ENCODE results near the gene OBSCN.

The OBSCN gene

GRCh38 chr1:228343191-228343661 lies 135.4 kb downstream of the OBSCN start:
- DNase-seq, result no peak

GRCh38 chr1:228344631-228345072 lies 136.8 kb downstream of the OBSCN start:
- no peak for DNase-seq

- DNase-seq, result no peak
These were observed 137.5 kb downstream of the OBSCN start for GRCh38 chr1:228345201-228345930.

GRCh38 chr1:228346731-228347130 lies 138.9 kb downstream of the OBSCN start:
- DNase-seq, result no peak

GRCh38 chr1:228347181-228347580 lies 139.3 kb downstream of the OBSCN start:
- no peak for DNase-seq

GRCh38 chr1:228348708-228349467 lies 141.0 kb downstream of the OBSCN start:
- no peak for DNase-seq

GRCh38 chr1:228349701-228350171 lies 141.9 kb downstream of the OBSCN start:
- DNase-seq, result no peak

GRCh38 chr1:228350179-228350742 lies 142.4 kb downstream of the OBSCN start:
- DNase-seq, result no peak

- no peak for DNase-seq
These were observed 143.3 kb downstream of the OBSCN start for GRCh38 chr1:228350831-228351781.

GRCh38 chr1:228351850-228352249 lies 144.0 kb downstream of the OBSCN start:
- DNase-seq, result no peak

GRCh38 chr1:228352677-228353481 lies 145.0 kb downstream of the OBSCN start:
- no peak for DNase-seq

GRCh38 chr1:228353601-228354371 lies 145.9 kb downstream of the OBSCN start:
- DNase-seq, result no peak

GRCh38 chr1:228354390-228355320 lies 146.8 kb downstream of the OBSCN start:
- DNase-seq, result no peak

- no peak for DNase-seq
These were observed 149.2 kb downstream of the OBSCN start for GRCh38 chr1:228356897-228357680.

- no peak for DNase-seq
These were observed 150.4 kb downstream of the OBSCN start for GRCh38 chr1:228358039-228358763.

GRCh38 chr1:228358764-228359612 lies 151.1 kb downstream of the OBSCN start:
- DNase-seq, result no peak

All from T-helper 9 cell (primary cell).